ENCODE results near the gene SMARCAL1. TPM values are rescaled to one million over a fixed set of nuclear protein-coding genes. Genes with fewer than 3 reads are reported as not detected.

Gene SMARCAL1
- total and polyA plus RNA-seq, 2 experiments from 2014 or later, result 18.8 to 19.9 TPM

- H3K27me3 ChIP-seq, result peaks cover 19% of the 10 kb centered on the region
- H3K36me3 ChIP-seq (replicated peaks; ENCODE audit: insufficient read depth, low read depth), result no peaks in the 10 kb centered on the region
- no peaks in the 10 kb centered on the region for H3K9me2 ChIP-seq (replicated peaks; ENCODE audit: insufficient read depth)
- no peak overlapping the region for H2AFZ ChIP-seq
- no peak overlapping the region for H3K4me2 ChIP-seq
- no peaks in the 10 kb centered on the region for H3K4me1 ChIP-seq (ENCODE audit: insufficient read depth)
- peaks cover 13% of the 10 kb centered on the region for H3K79me2 ChIP-seq
- no peak overlapping the region for H3K27ac ChIP-seq
- H4K20me1 ChIP-seq (ENCODE audit: insufficient read depth, poor library complexity, severe bottlenecking), result no peaks in the 10 kb centered on the region
- TF ChIP-seq, protein P1, sequence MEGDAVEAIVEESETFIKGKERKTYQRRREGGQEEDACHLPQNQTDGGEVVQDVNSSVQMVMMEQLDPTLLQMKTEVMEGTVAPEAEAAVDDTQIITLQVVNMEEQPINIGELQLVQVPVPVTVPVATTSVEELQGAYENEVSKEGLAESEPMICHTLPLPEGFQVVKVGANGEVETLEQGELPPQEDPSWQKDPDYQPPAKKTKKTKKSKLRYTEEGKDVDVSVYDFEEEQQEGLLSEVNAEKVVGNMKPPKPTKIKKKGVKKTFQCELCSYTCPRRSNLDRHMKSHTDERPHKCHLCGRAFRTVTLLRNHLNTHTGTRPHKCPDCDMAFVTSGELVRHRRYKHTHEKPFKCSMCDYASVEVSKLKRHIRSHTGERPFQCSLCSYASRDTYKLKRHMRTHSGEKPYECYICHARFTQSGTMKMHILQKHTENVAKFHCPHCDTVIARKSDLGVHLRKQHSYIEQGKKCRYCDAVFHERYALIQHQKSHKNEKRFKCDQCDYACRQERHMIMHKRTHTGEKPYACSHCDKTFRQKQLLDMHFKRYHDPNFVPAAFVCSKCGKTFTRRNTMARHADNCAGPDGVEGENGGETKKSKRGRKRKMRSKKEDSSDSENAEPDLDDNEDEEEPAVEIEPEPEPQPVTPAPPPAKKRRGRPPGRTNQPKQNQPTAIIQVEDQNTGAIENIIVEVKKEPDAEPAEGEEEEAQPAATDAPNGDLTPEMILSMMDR (IDR thresholded peaks at IDR 0.05; ENCODE audit: poor library complexity), result no peak
- TF ChIP-seq EZH2phosphoT487 (IDR thresholded peaks at IDR 0.05; ENCODE audit: low read depth, severe bottlenecking, unreplicated experiment) (no peak), EZH2 (IDR thresholded peaks at IDR 0.05; ENCODE audit: borderline replicate concordance) (no peak)
- H3K9me3 ChIP-seq (ENCODE audit: low read depth), result no peaks in the 10 kb centered on the region
- WGBS (ENCODE audit: low lambda C conversion rate, missing lambda C conversion rate), result 96% methylated on average over 7 of the region's 7 CpGs
- H3K4me3 ChIP-seq, result no peak overlapping the region
- DNase-seq (ENCODE audit: low spot score), result no peak
Observed at GRCh38 chr2:216410550-216410949, 1.7 kb upstream of the SMARCAL1 start.

GRCh38 chr2:216413882-216414281 is 1.6 kb downstream of the SMARCAL1 start:
- no peaks in the 10 kb centered on the region for H3K9me2 ChIP-seq (replicated peaks; ENCODE audit: insufficient read depth)

GRCh38 chr2:216414772-216415319 is 2.6 kb downstream of the SMARCAL1 start:
- no peak overlapping the region for H3K27ac ChIP-seq
- H3K4me2 ChIP-seq, result no peak overlapping the region
- H3K4me3 ChIP-seq, result no peak overlapping the region
- no peaks in the 10 kb centered on the region for H3K9me3 ChIP-seq (ENCODE audit: low read depth)
- peaks cover 13% of the 10 kb centered on the region for H3K79me2 ChIP-seq
- no peak for TF ChIP-seq EZH2phosphoT487 (IDR thresholded peaks at IDR 0.05; ENCODE audit: low read depth, severe bottlenecking, unreplicated experiment)
- no peak for TF ChIP-seq EZH2 (IDR thresholded peaks at IDR 0.05; ENCODE audit: borderline replicate concordance)
- TF ChIP-seq, protein P1 (IDR thresholded peaks at IDR 0.05; ENCODE audit: poor library complexity), result no peak
- H3K4me1 ChIP-seq (ENCODE audit: insufficient read depth), result no peaks in the 10 kb centered on the region
- no peaks in the 10 kb centered on the region for H3K27me3 ChIP-seq
- no peaks in the 10 kb centered on the region for H4K20me1 ChIP-seq (ENCODE audit: insufficient read depth, poor library complexity, severe bottlenecking)
- H2AFZ ChIP-seq, result no peak overlapping the region
- WGBS (ENCODE audit: low lambda C conversion rate, missing lambda C conversion rate), result 94% methylated on average over 3 of the region's 3 CpGs
- DNase-seq (ENCODE audit: low spot score), result no peak
- H3K9me2 ChIP-seq (replicated peaks; ENCODE audit: insufficient read depth), result no peaks in the 10 kb centered on the region
- H3K36me3 ChIP-seq (replicated peaks; ENCODE audit: insufficient read depth, low read depth), result no peaks in the 10 kb centered on the region

More at GRCh38 chr2:216413882-216414281, 1.6 kb downstream of the SMARCAL1 start:
- Histone ChIP-seq H2AFZ (no peak overlapping the region), H3K9me3 (ENCODE audit: low read depth) (no peaks in the 10 kb centered on the region), H3K27ac (no peak overlapping the region), H3K36me3 (replicated peaks; ENCODE audit: insufficient read depth, low read depth) (no peaks in the 10 kb centered on the region), H3K27me3 (no peaks in the 10 kb centered on the region), H3K4me1 (ENCODE audit: insufficient read depth) (no peaks in the 10 kb centered on the region), H3K4me3 (no peak overlapping the region), H3K79me2 (peaks cover 13% of the 10 kb centered on the region), H3K4me2 (no peak overlapping the region), H4K20me1 (ENCODE audit: insufficient read depth, poor library complexity, severe bottlenecking) (no peaks in the 10 kb centered on the region)
- DNase-seq (ENCODE audit: low spot score), result no peak
- no peak for TF ChIP-seq EZH2 (IDR thresholded peaks at IDR 0.05; ENCODE audit: borderline replicate concordance)
- no peak for TF ChIP-seq EZH2phosphoT487 (IDR thresholded peaks at IDR 0.05; ENCODE audit: low read depth, severe bottlenecking, unreplicated experiment)
- TF ChIP-seq, protein P1 (IDR thresholded peaks at IDR 0.05; ENCODE audit: poor library complexity), result no peak
- WGBS (ENCODE audit: low lambda C conversion rate, missing lambda C conversion rate), result 98% methylated on average over 5 of the region's 5 CpGs

All from hepatocyte (in vitro differentiated cells).